Astrocyte (in vitro differentiated cells and primary cell): ENCODE measurements around the gene PIGW. TPM values are rescaled to one million over a fixed set of nuclear protein-coding genes. Genes with fewer than 3 reads are reported as not detected.
A peak's percentile ranks its signal among the peaks of the same experiment; 100 is the strongest.

Experiments
- DNase-seq: peaks from one replicate; pipeline ENCODE4 v3.0.0-alpha.2; 2010; ENCODE audit warnings: low read depth
- FAIRE-seq: peaks from 2 replicates; lab custom pipeline; 2011; peaks lifted over from hg19 to GRCh38; lab: Jason Lieb, UNC
- H2AFZ ChIP-seq: 2 replicates; pipeline ENCODE4 v1.6.0; 2012; ENCODE audit warnings: low read depth, low read length, inconsistent platforms
- H3K27ac ChIP-seq: 2 replicates; pipeline ENCODE4 v1.5.1; 2011; ENCODE audit warnings: low read depth, low read length, inconsistent platforms
- H3K27me3 ChIP-seq: 2 replicates; pipeline ENCODE4 v1.6.0; 2011; ENCODE audit warnings: low read length, inconsistent platforms; ENCODE audit not compliant: insufficient read depth
- H3K36me3 ChIP-seq: 2 replicates; pipeline ENCODE4 v1.5.1; 2011; ENCODE audit warnings: low read length, inconsistent platforms; ENCODE audit not compliant: insufficient read depth
- H3K4me1 ChIP-seq: 2 replicates; pipeline ENCODE4 v1.5.1; 2011; ENCODE audit warnings: low read length, inconsistent platforms; ENCODE audit not compliant: insufficient read depth
- H3K4me2 ChIP-seq: 2 replicates; pipeline ENCODE4 v1.6.0; 2012; ENCODE audit warnings: low read length, inconsistent platforms
- H3K4me3 ChIP-seq: 2 replicates; pipeline ENCODE4 v1.5.1; 2011; ENCODE audit warnings: low read depth, mild to moderate bottlenecking, low read length, inconsistent platforms; ENCODE audit not compliant: insufficient read depth
- H3K79me2 ChIP-seq: 2 replicates; pipeline ENCODE4 v1.6.0; 2012; ENCODE audit warnings: mild to moderate bottlenecking, low read length, inconsistent platforms; ENCODE audit not compliant: insufficient read depth
- H3K9ac ChIP-seq: 2 replicates; pipeline ENCODE4 v1.6.0; 2012; ENCODE audit warnings: mild to moderate bottlenecking, low read length, inconsistent platforms
- H3K9me3 ChIP-seq: 2 replicates; pipeline ENCODE4 v1.5.1; 2012; ENCODE audit warnings: low read depth, mild to moderate bottlenecking, low read length, inconsistent platforms; ENCODE audit not compliant: insufficient read depth
- H4K20me1 ChIP-seq: 2 replicates; pipeline ENCODE4 v1.6.0; 2012; ENCODE audit warnings: low read length, inconsistent platforms; ENCODE audit not compliant: insufficient read depth
- H3K27ac Mint-ChIP-seq: one replicate; pipeline ENCODE4 v1.8.0; 2021; ENCODE audit warnings: mild to moderate bottlenecking, mixed read lengths; ENCODE audit not compliant: unreplicated experiment
- H3K27me3 Mint-ChIP-seq: one replicate; pipeline ENCODE4 v1.8.0; 2021; ENCODE audit warnings: low read depth, mixed read lengths; ENCODE audit not compliant: unreplicated experiment
- H3K36me3 Mint-ChIP-seq: one replicate; pipeline ENCODE4 v1.8.0; 2021; ENCODE audit warnings: low read depth, mixed read lengths; ENCODE audit not compliant: unreplicated experiment
- H3K4me1 Mint-ChIP-seq: one replicate; pipeline ENCODE4 v1.8.0; 2021; ENCODE audit warnings: low read depth, mixed read lengths; ENCODE audit not compliant: unreplicated experiment
- H3K4me3 Mint-ChIP-seq: one replicate; pipeline ENCODE4 v1.8.0; 2021; ENCODE audit warnings: mild to moderate bottlenecking, moderate library complexity, mixed read lengths; ENCODE audit not compliant: unreplicated experiment
- H3K9me3 Mint-ChIP-seq: one replicate; pipeline ENCODE4 v1.8.0; 2021; ENCODE audit warnings: mild to moderate bottlenecking, mixed read lengths; ENCODE audit not compliant: unreplicated experiment
- CTCF ChIP-seq: IDR thresholded peaks from 2 replicates; pipeline ENCODE4 v1.5.1; 2011; ENCODE audit warnings: low read depth, mild to moderate bottlenecking, inconsistent platforms, low read length, moderate library complexity; ENCODE audit not compliant: insufficient read depth
- EZH2 ChIP-seq: IDR thresholded peaks from 2 replicates; pipeline ENCODE4 v1.6.1; 2012; ENCODE audit warnings: mild to moderate bottlenecking, low read length, inconsistent platforms; ENCODE audit not compliant: insufficient read depth
- total RNA-seq: library from RNA; stranded (reverse); gene quantifications from 2 replicates; pipeline ENCODE4 v1.2.1, GENCODE V29; 2021

The PIGW gene
- total RNA-seq, 1 donor from 2014 or later: 8.4 TPM

- Histone ChIP-seq H2AFZ (peak overlapping the region; percentile 88), H3K27me3 (no peaks in the 10 kb centered on the region), H3K9me3 (no peaks in the 10 kb centered on the region), H3K79me2 (peaks cover 71% of the 10 kb centered on the region), H3K4me3 (peak overlapping the region; percentile 90), H3K27ac (peak overlapping the region; percentile 98), H4K20me1 (peaks cover 44% of the 10 kb centered on the region), H3K4me2 (peak overlapping the region; percentile 86), H3K4me1 (peaks cover 9% of the 10 kb centered on the region), H3K36me3 (no peaks in the 10 kb centered on the region), H3K9ac (peak overlapping the region; percentile 99)
- TF ChIP-seq CTCF (no peak), EZH2 (no peak)
- Mint-ChIP-seq H3K27me3 (no peaks in the 10 kb centered on the region), H3K4me3 (peak overlapping the region; percentile 93), H3K4me1 (peaks cover 13% of the 10 kb centered on the region), H3K27ac (peak overlapping the region; percentile 85), H3K36me3 (peaks cover 5% of the 10 kb centered on the region), H3K9me3 (no peaks in the 10 kb centered on the region)
- no peak for DNase-seq
- FAIRE-seq: no peak
These were observed 10.3 kb downstream of the PIGW start for GRCh38 chr17:36545077-36545464.

- H3K27ac ChIP-seq: peak overlapping the region; percentile 79
- H3K36me3 ChIP-seq: no peaks in the 10 kb centered on the region
- peaks cover 50% of the 10 kb centered on the region for H4K20me1 ChIP-seq
- H3K36me3 Mint-ChIP-seq: peaks cover 5% of the 10 kb centered on the region
- peaks cover 9% of the 10 kb centered on the region for H3K4me1 ChIP-seq
- H3K27me3 Mint-ChIP-seq: no peaks in the 10 kb centered on the region
- H3K79me2 ChIP-seq: peaks cover 78% of the 10 kb centered on the region
- H3K9me3 ChIP-seq: no peaks in the 10 kb centered on the region
- TF ChIP-seq EZH2: no peak
- no peak for TF ChIP-seq CTCF
- H3K9ac ChIP-seq: peak overlapping the region; percentile 95
- peak overlapping the region; percentile 92 for H3K4me2 ChIP-seq
- DNase-seq (peak; percentile 93), FAIRE-seq (no peak)
- H3K27me3 ChIP-seq: no peaks in the 10 kb centered on the region
- H3K27ac Mint-ChIP-seq: peak overlapping the region; percentile 94
- peak overlapping the region; percentile 63 for H2AFZ ChIP-seq
- H3K4me3 ChIP-seq: peak overlapping the region; percentile 93
- peaks cover 16% of the 10 kb centered on the region for H3K4me1 Mint-ChIP-seq
- peak overlapping the region; percentile 91 for H3K4me3 Mint-ChIP-seq
- no peaks in the 10 kb centered on the region for H3K9me3 Mint-ChIP-seq
These were observed 11.0 kb downstream of the PIGW start for GRCh38 chr17:36545465-36546417.
